Right lobe of liver (tissue), 6 donors: ENCODE data around the gene ETF1. TPM values are rescaled to one million over a fixed set of nuclear protein-coding genes. Genes with fewer than 3 reads are reported as not detected.
A peak's percentile ranks its signal among the peaks of the same experiment; 100 is the strongest.

Source experiments
- ATAC-seq, 4 donors: fragments of 200-7000 bp; cut with Tn5 transposase; one replicate each; pipeline ENCODE4 v1.9.1; 2020; ENCODE audit warnings: mild to moderate bottlenecking in 4 of 4, moderate library complexity in 4 of 4
- DNase-seq, 3 donors: peaks; one replicate each; pipeline ENCODE4 v3.0.0-alpha.2; 2020
- H3K27ac ChIP-seq, 3 donors: fragments of 200-600 bp; one replicate each; pipeline ENCODE4 v1.8.0; 2022
- H3K27me3 ChIP-seq, 2 donors: fragments of 200-600 bp; one replicate each; pipeline ENCODE4 v1.8.0; 2022
- H3K36me3 ChIP-seq, 4 donors: fragments of 200-600 bp; sonication (generic) in 1 of 4; one replicate each; pipeline versions ENCODE4 v1.5.1 to v1.8.0; 2017 to 2022; ENCODE audit warnings: control low read depth in 1 of 4
- H3K4me1 ChIP-seq, 4 donors: fragments of 200-600 bp; sonication (generic) in 1 of 4; one replicate each; pipeline versions ENCODE4 v1.5.1 to v1.8.0; 2017 to 2022; ENCODE audit warnings: control low read depth in 1 of 4
- H3K4me3 ChIP-seq, 3 donors: fragments of 200-600 bp; one replicate each; pipeline ENCODE4 v1.8.0; 2022
- H3K9me3 ChIP-seq, 4 donors: fragments of 200-600 bp; sonication (generic) in 1 of 4; one replicate each; pipeline versions ENCODE4 v1.5.1 to v1.8.0; 2017 to 2022; ENCODE audit warnings: control low read depth in 1 of 4
- POLR2A ChIP-seq: fragments of 450-650 bp; IDR thresholded peaks from one replicate; pipeline ENCODE4 v1.6.1; 2017; ENCODE audit warnings: antibody characterized with exemption, mild to moderate bottlenecking
- WGBS: methylation state at CpG from one replicate; pipeline ENCODE4 v1.1.6; 2018; ENCODE audit warnings: low coverage, low lambda C conversion rate; ENCODE audit not compliant: insufficient coverage; ENCODE audit errors: missing lambda C conversion rate; 5-methylcytosine and 5-hydroxymethylcytosine counted together
- intact Hi-C, 2 donors: fragments of 100-400 bp; cut with DNase I; formaldehyde crosslinking; loops; one replicate each; pipeline versions ENCODE4 v1.11.2 to v1.14.1; 2022
- total RNA-seq, 6 experiments: library from RNA; depleted of rRNA in 2 of 6; stranded (reverse); fragments of >200 nt in 2 of 6; fragmentation: NEBNext Ultra II Directional in 3 of 6; extraction: Animal tissue kit (Norgen Biotek cat#: 25700) in 3 of 6; gene quantifications; one replicate each; pipeline versions ENCODE4 v1.1.0 to v1.2.4, GENCODE V29; 2016 to 2023
- TF ChIP-seq, protein P1 (sequence below), 4 donors: fragments of 200-600 bp in 3 of 4; fragments of 450-650 bp in 1 of 4; IDR thresholded peaks; one replicate each; pipeline versions ENCODE4 v1.5.1 to v1.8.0; 2016 to 2022; ENCODE audit warnings: antibody characterized with exemption in 4 of 4, mild to moderate bottlenecking in 2 of 4
- donor health status: DM: no; HTN: yes; CAD: no.
- donor health status: DM: no; HTN: no; CAD: no.
- donor health status: DM: no; HTN: no; CAD: no.
- donor health status: DM: no; HTN: yes; CAD: no.
- donor health status: DM: no; HTN: yes; CAD: no.

ETF1 gene
- total RNA-seq, 6 experiments from 2014 or later: 29.5 to 52.1 (median 39.4) TPM

DNA sequence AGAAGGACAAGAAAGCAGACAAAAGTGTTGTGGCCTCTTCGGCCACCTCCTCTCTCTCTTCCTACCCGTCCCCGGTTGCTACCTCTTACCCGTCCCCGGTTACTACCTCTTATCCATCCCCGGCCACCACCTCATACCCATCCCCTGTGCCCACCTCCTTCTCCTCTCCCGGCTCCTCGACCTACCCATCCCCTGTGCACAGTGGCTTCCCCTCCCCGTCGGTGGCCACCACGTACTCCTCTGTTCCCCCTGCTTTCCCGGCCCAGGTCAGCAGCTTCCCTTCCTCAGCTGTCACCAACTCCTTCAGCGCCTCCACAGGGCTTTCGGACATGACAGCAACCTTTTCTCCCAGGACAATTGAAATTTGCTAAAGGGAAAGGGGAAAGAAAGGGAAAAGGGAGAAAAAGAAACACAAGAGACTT lies 75.3 kb downstream of the ETF1 start:
- WGBS: 91% methylated on average over 14 of the region's 14 CpGs
- ATAC-seq (no peak), DNase-seq (no peak)
- Histone ChIP-seq H3K27me3 (no peaks in the 10 kb centered on the region), H3K27ac (no peak overlapping the region), H3K36me3 (no peaks in the 10 kb centered on the region), H3K9me3 (no peaks in the 10 kb centered on the region), H3K4me3 (no peak overlapping the region), H3K4me1 (peaks cover 0 to 17% (median 5%) of the 10 kb centered on the region in 4 donors)
- no peak for TF ChIP-seq POLR2A
- TF ChIP-seq, protein P1, sequence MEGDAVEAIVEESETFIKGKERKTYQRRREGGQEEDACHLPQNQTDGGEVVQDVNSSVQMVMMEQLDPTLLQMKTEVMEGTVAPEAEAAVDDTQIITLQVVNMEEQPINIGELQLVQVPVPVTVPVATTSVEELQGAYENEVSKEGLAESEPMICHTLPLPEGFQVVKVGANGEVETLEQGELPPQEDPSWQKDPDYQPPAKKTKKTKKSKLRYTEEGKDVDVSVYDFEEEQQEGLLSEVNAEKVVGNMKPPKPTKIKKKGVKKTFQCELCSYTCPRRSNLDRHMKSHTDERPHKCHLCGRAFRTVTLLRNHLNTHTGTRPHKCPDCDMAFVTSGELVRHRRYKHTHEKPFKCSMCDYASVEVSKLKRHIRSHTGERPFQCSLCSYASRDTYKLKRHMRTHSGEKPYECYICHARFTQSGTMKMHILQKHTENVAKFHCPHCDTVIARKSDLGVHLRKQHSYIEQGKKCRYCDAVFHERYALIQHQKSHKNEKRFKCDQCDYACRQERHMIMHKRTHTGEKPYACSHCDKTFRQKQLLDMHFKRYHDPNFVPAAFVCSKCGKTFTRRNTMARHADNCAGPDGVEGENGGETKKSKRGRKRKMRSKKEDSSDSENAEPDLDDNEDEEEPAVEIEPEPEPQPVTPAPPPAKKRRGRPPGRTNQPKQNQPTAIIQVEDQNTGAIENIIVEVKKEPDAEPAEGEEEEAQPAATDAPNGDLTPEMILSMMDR (IDR thresholded peaks at IDR 0.05): no peak
- intact Hi-C loops: loop anchor here in 1 of 2 donors (5.0 kb wide), 1 partner anchor 35 kb away; no protein-coding TSS in a partner anchor

DNA sequence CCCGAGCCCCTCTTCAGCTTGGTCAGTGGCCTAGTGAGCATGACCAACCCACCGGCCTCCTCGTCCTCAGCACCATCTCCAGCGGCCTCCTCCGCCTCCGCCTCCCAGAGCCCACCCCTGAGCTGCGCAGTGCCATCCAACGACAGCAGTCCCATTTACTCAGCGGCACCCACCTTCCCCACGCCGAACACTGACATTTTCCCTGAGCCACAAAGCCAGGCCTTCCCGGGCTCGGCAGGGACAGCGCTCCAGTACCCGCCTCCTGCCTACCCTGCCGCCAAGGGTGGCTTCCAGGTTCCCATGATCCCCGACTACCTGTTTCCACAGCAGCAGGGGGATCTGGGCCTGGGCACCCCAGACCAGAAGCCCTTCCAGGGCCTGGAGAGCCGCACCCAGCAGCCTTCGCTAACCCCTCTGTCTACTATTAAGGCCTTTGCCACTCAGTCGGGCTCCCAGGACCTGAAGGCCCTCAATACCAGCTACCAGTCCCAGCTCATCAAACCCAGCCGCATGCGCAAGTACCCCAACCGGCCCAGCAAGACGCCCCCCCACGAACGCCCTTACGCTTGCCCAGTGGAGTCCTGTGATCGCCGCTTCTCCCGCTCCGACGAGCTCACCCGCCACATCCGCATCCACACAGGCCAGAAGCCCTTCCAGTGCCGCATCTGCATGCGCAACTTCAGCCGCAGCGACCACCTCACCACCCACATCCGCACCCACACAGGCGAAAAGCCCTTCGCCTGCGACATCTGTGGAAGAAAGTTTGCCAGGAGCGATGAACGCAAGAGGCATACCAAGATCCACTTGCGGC lies 75.9 kb downstream of the ETF1 start:
- 84% methylated on average over 16 of the region's 45 CpGs for WGBS
- Histone ChIP-seq H3K27ac (peak overlapping the region in 2 of 3 donors; percentile 21 to 97), H3K36me3 (no peaks in the 10 kb centered on the region), H3K27me3 (no peaks in the 10 kb centered on the region), H3K4me1 (peaks cover 0 to 11% (median 5%) of the 10 kb centered on the region in 4 donors), H3K9me3 (no peaks in the 10 kb centered on the region), H3K4me3 (peak overlapping the region; percentile 65 to 91 (median 67))
- TF ChIP-seq, protein P1 (IDR thresholded peaks at IDR 0.05): no peak
- peak; percentile 18 for TF ChIP-seq POLR2A
- intact Hi-C loops: loop anchor here in 1 of 2 donors (5.0 kb wide), 1 partner anchor 35 kb away; no protein-coding TSS in a partner anchor
- ATAC-seq: no peak
- DNase-seq: no peak

DNA sequence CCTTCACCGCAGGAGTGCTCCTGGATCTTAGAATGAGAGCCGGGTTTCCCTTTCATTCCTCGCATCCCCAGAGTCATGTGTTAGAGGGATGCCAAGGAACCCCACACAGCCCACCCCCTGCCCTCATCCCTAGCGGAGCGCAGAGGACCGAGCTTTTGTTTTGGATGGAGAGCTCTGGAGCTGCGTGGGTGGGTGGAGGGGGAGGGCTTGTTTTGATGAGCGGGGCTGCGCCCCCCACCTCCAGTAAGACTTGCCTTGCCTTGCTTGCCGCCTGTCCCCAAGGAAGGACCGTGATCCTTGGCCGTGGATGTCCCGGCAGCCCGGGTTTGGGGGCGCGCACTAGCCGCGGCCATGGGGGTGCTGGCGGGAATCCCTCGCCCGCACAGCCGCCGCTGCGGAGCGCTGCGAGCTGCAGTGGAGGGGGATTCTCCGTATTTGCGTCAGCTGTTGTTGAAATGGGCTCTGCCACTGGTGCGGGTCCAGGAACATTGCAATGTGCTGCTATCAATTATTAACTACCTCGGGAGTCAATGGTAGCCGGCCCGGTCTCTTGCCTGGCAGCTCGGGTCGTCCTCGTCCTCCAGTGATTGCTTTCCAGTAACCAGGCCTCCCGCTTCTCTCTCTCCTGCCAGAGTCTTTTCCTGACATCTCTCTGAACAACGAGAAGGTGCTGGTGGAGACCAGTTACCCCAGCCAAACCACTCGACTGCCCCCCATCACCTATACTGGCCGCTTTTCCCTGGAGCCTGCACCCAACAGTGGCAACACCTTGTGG lies 76.7 kb downstream of the ETF1 start:
- peak overlapping the region in 2 of 3 donors; percentile 62 to 97 for H3K27ac ChIP-seq
- H3K36me3 ChIP-seq: no peaks in the 10 kb centered on the region
- intact Hi-C loops: loop anchor here in 1 of 2 donors (5.0 kb wide), 1 partner anchor 36 kb away; no protein-coding TSS in a partner anchor
- WGBS: 14% methylated on average over 14 of the region's 39 CpGs
- H3K4me3 ChIP-seq: peak overlapping the region; percentile 65 to 91 (median 67)
- peak; percentile 67 to 88 (median 76) for DNase-seq
- peak; percentile 6 to 39 (median 14) for ATAC-seq
- peaks cover 0 to 11% (median 5%) of the 10 kb centered on the region in 4 donors for H3K4me1 ChIP-seq
- H3K9me3 ChIP-seq: no peaks in the 10 kb centered on the region
- H3K27me3 ChIP-seq: no peaks in the 10 kb centered on the region
- TF ChIP-seq POLR2A: peak; percentile 26
- TF ChIP-seq, protein P1 (IDR thresholded peaks at IDR 0.05): no peak

DNA sequence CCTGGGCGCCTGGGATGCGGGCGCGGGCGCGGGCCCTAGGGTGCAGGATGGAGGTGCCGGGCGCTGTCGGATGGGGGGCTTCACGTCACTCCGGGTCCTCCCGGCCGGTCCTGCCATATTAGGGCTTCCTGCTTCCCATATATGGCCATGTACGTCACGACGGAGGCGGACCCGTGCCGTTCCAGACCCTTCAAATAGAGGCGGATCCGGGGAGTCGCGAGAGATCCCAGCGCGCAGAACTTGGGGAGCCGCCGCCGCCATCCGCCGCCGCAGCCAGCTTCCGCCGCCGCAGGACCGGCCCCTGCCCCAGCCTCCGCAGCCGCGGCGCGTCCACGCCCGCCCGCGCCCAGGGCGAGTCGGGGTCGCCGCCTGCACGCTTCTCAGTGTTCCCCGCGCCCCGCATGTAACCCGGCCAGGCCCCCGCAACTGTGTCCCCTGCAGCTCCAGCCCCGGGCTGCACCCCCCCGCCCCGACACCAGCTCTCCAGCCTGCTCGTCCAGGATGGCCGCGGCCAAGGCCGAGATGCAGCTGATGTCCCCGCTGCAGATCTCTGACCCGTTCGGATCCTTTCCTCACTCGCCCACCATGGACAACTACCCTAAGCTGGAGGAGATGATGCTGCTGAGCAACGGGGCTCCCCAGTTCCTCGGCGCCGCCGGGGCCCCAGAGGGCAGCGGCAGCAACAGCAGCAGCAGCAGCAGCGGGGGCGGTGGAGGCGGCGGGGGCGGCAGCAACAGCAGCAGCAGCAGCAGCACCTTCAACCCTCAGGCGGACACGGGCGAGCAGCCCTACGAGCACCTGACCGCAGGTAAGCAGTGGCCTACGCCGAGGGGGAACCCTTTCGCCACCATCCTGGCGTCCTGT lies 77.5 kb downstream of the ETF1 start, which contains the start of gene EGR1:
TSS of gene EGR1 (plus strand) at position 219 of the 864 bp plus-strand sequence. CDS start at position 502, 283 bp downstream.
- ATAC-seq: peak; percentile 61 to 73 (median 64)
- Histone ChIP-seq H3K4me3 (peak within 1 kb of the TSS; percentile 65 to 91 (median 67)), H3K36me3 (no peaks in the 10 kb centered on the region), H3K27ac (peak within 1 kb of the TSS; percentile 93 to 97 (median 97)), H3K4me1 (peaks cover 0 to 11% (median 5%) of the 10 kb centered on the region in 4 donors), H3K27me3 (no peaks in the 10 kb centered on the region), H3K9me3 (no peaks in the 10 kb centered on the region)
- WGBS: 0% methylated on average over 2 of the region's 85 CpGs
- DNase-seq: peak; percentile 94 to 96 (median 96)
- intact Hi-C loops: loop anchor here in 1 of 2 donors (5.0 kb wide), 1 partner anchor 37 kb away; no protein-coding TSS in a partner anchor
- TF ChIP-seq POLR2A: peak; percentile 100
- TF ChIP-seq, protein P1 (IDR thresholded peaks at IDR 0.05): peak in 1 of 4 donors; percentile 9
